ENCODE data around the gene GBE1.

The GBE1 gene

GRCh38 chr3:81485444-81485865 lies 276.0 kb downstream of the GBE1 start:
- no peak for TF ChIP-seq CTCF (IDR thresholded peaks at IDR 0.05; ENCODE audit: control insufficient read depth, insufficient read depth, low read depth, low read length, missing control alignments)
- peak overlapping the region; percentile 2; the same call in 1 of the 2 replicates for H3K4me3 ChIP-seq (ENCODE audit: control insufficient read depth, low read depth, low read length)
- DNase-seq (ENCODE audit: low read depth): peak; percentile 45

- no peak for DNase-seq (ENCODE audit: low read depth)
- no peak for TF ChIP-seq CTCF (IDR thresholded peaks at IDR 0.05; ENCODE audit: control insufficient read depth, insufficient read depth, low read depth, low read length, missing control alignments)
- no peak overlapping the region for H3K4me3 ChIP-seq (ENCODE audit: control insufficient read depth, low read depth, low read length)
Observed at GRCh38 chr3:81484520-81484919, 276.9 kb downstream of the GBE1 start.

- no peak overlapping the region for H3K4me3 ChIP-seq (ENCODE audit: control insufficient read depth, low read depth, low read length)
- no peak for TF ChIP-seq CTCF (IDR thresholded peaks at IDR 0.05; ENCODE audit: control insufficient read depth, insufficient read depth, low read depth, low read length, missing control alignments)
- DNase-seq (ENCODE audit: low read depth): no peak
Observed at GRCh38 chr3:81483046-81483445, 278.4 kb downstream of the GBE1 start.

- no peak for TF ChIP-seq CTCF (IDR thresholded peaks at IDR 0.05; ENCODE audit: control insufficient read depth, insufficient read depth, low read depth, low read length, missing control alignments)
- H3K4me3 ChIP-seq (ENCODE audit: control insufficient read depth, low read depth, low read length): no peak overlapping the region
Observed at GRCh38 chr3:81477740-81478139, 283.7 kb downstream of the GBE1 start.

GRCh38 chr3:81476692-81477091 lies 284.8 kb downstream of the GBE1 start:
- H3K4me3 ChIP-seq (ENCODE audit: control insufficient read depth, low read depth, low read length): no peak overlapping the region
- DNase-seq (ENCODE audit: low read depth): no peak
- TF ChIP-seq CTCF (IDR thresholded peaks at IDR 0.05; ENCODE audit: control insufficient read depth, insufficient read depth, low read depth, low read length, missing control alignments): no peak

More at GRCh38 chr3:81477740-81478139, 283.7 kb downstream of the GBE1 start:
- DNase-seq (ENCODE audit: low read depth): no peak

GRCh38 chr3:81472600-81473362 lies 288.7 kb downstream of the GBE1 start:
- no peak overlapping the region for H3K4me3 ChIP-seq (ENCODE audit: control insufficient read depth, low read depth, low read length)
- DNase-seq (ENCODE audit: low read depth): no peak
- no peak for TF ChIP-seq CTCF (IDR thresholded peaks at IDR 0.05; ENCODE audit: control insufficient read depth, insufficient read depth, low read depth, low read length, missing control alignments)

Data from AG09309 (cell line).